ENCODE results near the gene WFIKKN1. TPM values are rescaled to one million over a fixed set of nuclear protein-coding genes. Genes with fewer than 3 reads are reported as not detected.

Gene WFIKKN1, protein sequence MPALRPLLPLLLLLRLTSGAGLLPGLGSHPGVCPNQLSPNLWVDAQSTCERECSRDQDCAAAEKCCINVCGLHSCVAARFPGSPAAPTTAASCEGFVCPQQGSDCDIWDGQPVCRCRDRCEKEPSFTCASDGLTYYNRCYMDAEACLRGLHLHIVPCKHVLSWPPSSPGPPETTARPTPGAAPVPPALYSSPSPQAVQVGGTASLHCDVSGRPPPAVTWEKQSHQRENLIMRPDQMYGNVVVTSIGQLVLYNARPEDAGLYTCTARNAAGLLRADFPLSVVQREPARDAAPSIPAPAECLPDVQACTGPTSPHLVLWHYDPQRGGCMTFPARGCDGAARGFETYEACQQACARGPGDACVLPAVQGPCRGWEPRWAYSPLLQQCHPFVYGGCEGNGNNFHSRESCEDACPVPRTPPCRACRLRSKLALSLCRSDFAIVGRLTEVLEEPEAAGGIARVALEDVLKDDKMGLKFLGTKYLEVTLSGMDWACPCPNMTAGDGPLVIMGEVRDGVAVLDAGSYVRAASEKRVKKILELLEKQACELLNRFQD
- total RNA-seq: 0.36 to 0.56 TPM (median 0.47 TPM) in 3 replicates
- long read RNA-seq, full-length matches to known transcripts: 4 of 4 reads
- long read RNA-seq, partial matches to known transcripts: 0 of 4 reads
- long read RNA-seq, other reads (novel, unspliced or antisense): 0 of 4 reads

DNA sequence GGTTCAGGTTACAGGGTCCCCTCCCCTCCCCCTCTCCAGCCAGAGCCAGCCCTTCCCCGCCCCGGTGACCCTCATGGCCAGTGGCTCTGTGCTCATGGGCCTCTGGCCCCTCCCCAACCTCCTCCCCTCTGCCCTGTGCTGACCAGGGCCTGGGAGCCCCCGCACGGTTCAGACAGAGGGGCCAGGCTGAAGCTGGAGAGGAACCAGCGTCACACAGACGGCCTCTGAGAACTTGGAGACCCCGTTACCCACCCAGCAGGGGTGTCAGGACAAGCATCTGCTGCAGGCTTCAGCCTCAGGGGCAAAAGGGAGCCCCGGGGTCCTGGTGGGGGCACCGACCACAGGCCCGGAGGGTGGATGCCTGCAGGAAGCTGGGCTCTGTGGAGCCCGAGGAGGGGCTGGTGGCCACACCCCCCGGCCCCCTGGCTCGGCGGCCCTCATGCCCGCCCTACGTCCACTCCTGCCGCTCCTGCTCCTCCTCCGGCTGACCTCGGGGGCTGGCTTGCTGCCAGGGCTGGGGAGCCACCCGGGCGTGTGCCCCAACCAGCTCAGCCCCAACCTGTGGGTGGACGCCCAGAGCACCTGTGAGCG, at the start of gene WFIKKN1:
Gene WFIKKN1, plus strand, starts transcription at position 171 of the 591 bp plus-strand sequence. Its CDS starts 269 bp downstream, at position 440.
- H3K9me3 Mint-ChIP-seq (ENCODE audit: low read depth): no peaks in the 10 kb centered on the region
- H3K4me1 Mint-ChIP-seq (ENCODE audit: low read depth): peaks cover 30% of the 10 kb centered on the region
- H3K4me3 Mint-ChIP-seq (ENCODE audit: unreplicated experiment): no peak within 1 kb of the TSS
- peaks cover 2% of the 10 kb centered on the region for H3K36me3 Mint-ChIP-seq (ENCODE audit: low read depth)
- no peak within 1 kb of the TSS for H3K27ac Mint-ChIP-seq (ENCODE audit: unreplicated experiment)
- TF ChIP-seq, protein P1, sequence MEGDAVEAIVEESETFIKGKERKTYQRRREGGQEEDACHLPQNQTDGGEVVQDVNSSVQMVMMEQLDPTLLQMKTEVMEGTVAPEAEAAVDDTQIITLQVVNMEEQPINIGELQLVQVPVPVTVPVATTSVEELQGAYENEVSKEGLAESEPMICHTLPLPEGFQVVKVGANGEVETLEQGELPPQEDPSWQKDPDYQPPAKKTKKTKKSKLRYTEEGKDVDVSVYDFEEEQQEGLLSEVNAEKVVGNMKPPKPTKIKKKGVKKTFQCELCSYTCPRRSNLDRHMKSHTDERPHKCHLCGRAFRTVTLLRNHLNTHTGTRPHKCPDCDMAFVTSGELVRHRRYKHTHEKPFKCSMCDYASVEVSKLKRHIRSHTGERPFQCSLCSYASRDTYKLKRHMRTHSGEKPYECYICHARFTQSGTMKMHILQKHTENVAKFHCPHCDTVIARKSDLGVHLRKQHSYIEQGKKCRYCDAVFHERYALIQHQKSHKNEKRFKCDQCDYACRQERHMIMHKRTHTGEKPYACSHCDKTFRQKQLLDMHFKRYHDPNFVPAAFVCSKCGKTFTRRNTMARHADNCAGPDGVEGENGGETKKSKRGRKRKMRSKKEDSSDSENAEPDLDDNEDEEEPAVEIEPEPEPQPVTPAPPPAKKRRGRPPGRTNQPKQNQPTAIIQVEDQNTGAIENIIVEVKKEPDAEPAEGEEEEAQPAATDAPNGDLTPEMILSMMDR (IDR thresholded peaks at IDR 0.05): no peak
- H3K27me3 Mint-ChIP-seq (ENCODE audit: low read depth): no peaks in the 10 kb centered on the region
- DNase-seq (ENCODE audit: low spot score): no peak

DNA sequence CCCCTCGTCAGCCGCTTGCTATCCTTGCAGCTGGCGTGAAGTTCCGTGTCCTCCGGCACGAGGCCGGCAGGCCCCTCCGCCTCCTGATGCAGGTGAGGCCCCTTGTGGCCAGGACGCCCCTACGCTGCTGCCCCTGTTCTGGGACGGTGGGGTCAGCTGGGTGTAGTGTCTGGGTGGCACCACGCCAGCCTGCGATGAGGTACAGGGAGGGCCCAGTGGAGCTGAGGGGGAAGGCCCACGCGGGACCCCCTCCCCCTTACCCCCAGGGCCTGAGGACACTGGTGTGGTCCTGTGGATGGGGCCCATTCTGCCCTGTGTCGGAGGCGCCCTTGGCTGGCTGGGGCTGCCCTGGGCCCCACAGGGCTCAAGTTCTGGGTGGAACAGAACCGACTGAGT, 48.6 kb upstream of the WFIKKN1 start:
- Mint-ChIP-seq H3K36me3 (ENCODE audit: low read depth) (no peaks in the 10 kb centered on the region), H3K27me3 (ENCODE audit: low read depth) (no peaks in the 10 kb centered on the region), H3K4me3 (ENCODE audit: unreplicated experiment) (no peak overlapping the region), H3K9me3 (ENCODE audit: low read depth) (no peaks in the 10 kb centered on the region), H3K4me1 (ENCODE audit: low read depth) (peaks cover 10% of the 10 kb centered on the region), H3K27ac (ENCODE audit: unreplicated experiment) (no peak overlapping the region)
- DNase-seq (ENCODE audit: low spot score): no peak
- TF ChIP-seq, protein P1 (IDR thresholded peaks at IDR 0.05): no peak

DNA sequence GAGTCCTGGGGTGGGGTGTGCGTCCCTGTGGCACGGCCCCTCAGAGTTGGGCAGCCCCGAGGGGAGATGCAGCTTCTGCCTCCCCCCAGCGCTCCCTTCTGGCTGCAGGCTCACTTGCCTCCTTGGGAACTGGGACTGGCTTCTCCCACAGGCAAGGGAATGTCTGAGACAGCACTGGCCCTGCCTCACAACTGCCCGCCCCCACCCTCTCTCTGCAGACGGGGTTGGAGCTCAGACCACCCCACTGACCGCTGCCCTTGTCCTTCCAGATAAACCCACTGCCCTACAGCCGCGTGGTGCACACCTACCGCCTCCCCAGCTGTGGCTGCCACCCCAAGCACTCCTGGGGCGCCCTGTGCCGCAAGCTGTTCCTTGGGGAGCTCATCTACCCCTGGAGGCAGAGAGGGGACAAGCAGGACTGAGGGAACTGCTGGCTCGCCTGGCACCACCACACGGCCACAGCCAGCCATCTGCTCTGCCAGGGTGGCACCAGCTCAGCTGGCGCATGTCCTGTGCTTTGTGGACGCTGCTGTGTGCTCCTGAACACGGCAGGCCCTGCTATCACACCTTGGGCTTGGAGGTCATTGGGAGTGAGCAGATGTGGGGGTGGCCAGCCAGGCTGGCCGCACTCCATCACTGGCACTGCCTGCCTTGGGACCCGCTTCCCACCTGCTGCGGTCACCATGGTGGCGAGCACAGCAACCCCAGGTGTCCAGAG, 48.0 kb upstream of the WFIKKN1 start:
- H3K9me3 Mint-ChIP-seq (ENCODE audit: low read depth): no peaks in the 10 kb centered on the region
- TF ChIP-seq, protein P1 (IDR thresholded peaks at IDR 0.05): no peak
- no peaks in the 10 kb centered on the region for H3K36me3 Mint-ChIP-seq (ENCODE audit: low read depth)
- H3K4me1 Mint-ChIP-seq (ENCODE audit: low read depth): peaks cover 15% of the 10 kb centered on the region
- DNase-seq (ENCODE audit: low spot score): no peak
- no peak overlapping the region for H3K4me3 Mint-ChIP-seq (ENCODE audit: unreplicated experiment)
- H3K27me3 Mint-ChIP-seq (ENCODE audit: low read depth): no peaks in the 10 kb centered on the region
- H3K27ac Mint-ChIP-seq (ENCODE audit: unreplicated experiment): no peak overlapping the region

DNA sequence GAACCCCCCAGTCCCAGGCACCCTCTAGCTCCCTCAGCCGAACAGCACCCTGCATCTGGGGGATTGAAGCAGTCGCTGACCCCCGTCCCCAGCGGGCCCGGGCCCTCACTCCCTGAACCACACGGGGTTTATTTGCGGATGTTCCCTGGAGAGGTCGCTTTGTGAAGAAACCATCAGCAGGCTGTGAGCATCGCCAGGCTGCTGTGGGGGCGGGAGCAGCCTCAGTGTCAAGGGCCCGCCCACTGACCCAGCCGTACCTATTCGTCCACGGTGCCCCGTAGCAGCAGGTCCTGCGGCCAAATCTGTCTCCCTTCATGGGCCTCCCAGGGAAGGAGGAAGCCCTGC, 47.3 kb upstream of the WFIKKN1 start:
- no peak for DNase-seq (ENCODE audit: low spot score)
- Mint-ChIP-seq H3K27me3 (ENCODE audit: low read depth) (no peaks in the 10 kb centered on the region), H3K4me1 (ENCODE audit: low read depth) (peaks cover 22% of the 10 kb centered on the region), H3K27ac (ENCODE audit: unreplicated experiment) (no peak overlapping the region), H3K36me3 (ENCODE audit: low read depth) (no peaks in the 10 kb centered on the region), H3K4me3 (ENCODE audit: unreplicated experiment) (no peak overlapping the region), H3K9me3 (ENCODE audit: low read depth) (no peaks in the 10 kb centered on the region)
- TF ChIP-seq, protein P1 (IDR thresholded peaks at IDR 0.05): no peak
